Epidermal melanocyte (primary cell): Measurements from ENCODE around the gene WDR46.

ENCODE experiments used
- DNase-seq: peaks from one replicate; pipeline ENCODE4 v3.0.0; 2011; ENCODE audit warnings: low spot score; ENCODE audit not compliant: insufficient read length

The WDR46 gene, protein sequence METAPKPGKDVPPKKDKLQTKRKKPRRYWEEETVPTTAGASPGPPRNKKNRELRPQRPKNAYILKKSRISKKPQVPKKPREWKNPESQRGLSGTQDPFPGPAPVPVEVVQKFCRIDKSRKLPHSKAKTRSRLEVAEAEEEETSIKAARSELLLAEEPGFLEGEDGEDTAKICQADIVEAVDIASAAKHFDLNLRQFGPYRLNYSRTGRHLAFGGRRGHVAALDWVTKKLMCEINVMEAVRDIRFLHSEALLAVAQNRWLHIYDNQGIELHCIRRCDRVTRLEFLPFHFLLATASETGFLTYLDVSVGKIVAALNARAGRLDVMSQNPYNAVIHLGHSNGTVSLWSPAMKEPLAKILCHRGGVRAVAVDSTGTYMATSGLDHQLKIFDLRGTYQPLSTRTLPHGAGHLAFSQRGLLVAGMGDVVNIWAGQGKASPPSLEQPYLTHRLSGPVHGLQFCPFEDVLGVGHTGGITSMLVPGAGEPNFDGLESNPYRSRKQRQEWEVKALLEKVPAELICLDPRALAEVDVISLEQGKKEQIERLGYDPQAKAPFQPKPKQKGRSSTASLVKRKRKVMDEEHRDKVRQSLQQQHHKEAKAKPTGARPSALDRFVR

GRCh38 chr6:33288921-33289783 is at the start of gene WDR46, which contains the start of gene PFDN6:
Gene WDR46 (minus strand): TSS chr6:33289239. CDS start chr6:33289170, 69 bp downstream.
Gene PFDN6 (plus strand): TSS chr6:33289601. CDS start chr6:33289857, 256 bp downstream.
- DNase-seq, result peak; percentile 98

DNA sequence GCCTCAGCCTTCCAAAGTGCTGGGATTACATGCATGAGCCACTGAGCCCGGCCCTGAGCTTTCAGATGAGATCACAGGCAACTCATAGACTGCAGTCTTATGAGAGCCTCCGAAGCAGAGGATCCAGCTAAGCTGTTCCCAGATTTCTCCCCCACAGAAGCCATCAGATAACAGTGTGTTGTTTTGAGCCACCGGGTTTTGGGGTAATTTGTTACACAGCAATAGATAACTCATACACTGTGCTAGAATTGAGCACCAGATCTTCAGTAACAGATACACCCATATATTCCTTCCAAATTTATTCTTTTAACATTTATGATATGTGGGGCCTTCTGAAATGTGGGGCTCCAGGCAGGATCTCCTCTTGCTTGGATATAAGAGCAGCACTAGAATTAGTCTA is 47.5 kb upstream of the WDR46 start:
- no peak for DNase-seq

- DNase-seq, result no peak
Observed at GRCh38 chr6:33335916-33336315, 46.9 kb upstream of the WDR46 start.

GRCh38 chr6:33333666-33334065 is 44.6 kb upstream of the WDR46 start:
- DNase-seq, result no peak

DNA sequence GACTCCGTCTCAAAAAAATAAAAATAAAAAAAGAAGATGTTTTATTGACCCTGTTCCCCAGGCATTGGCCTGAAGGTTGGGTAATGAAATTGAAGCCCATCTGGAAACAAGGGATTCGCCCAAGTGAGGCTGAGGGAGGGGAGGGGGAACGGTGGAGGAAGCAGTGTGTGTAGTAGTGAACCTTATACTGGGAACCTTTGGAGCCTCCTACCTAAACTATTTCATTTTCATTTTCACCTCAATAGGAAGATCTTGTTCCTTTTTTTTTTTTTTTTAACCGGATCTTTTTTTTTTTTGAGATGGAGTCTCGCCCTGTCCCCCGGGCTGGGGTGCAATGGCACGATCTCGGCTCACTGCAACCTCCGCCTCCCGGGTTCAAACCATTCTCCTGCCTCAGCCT is 41.7 kb upstream of the WDR46 start:
- no peak for DNase-seq

GRCh38 chr6:33329058-33329457 is 40.0 kb upstream of the WDR46 start:
- DNase-seq, result no peak

- DNase-seq, result no peak
Observed at GRCh38 chr6:33324125-33324524, 35.1 kb upstream of the WDR46 start.

DNA sequence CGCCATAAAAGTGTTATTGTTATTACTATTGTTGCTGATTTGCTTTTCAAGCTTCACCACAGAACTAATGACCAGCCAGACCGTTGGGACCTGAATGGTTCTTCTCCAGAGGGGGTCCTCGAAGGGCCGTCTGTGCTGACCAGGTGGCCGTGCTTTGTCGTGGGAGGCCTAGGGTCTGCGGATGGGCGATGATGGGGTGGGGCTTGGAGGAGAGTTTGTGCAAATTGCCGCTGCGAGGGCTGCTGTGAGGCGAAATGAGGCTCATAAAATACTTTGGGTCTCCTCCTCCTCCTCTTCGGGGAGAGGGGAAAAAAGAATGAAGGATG is 34.5 kb upstream of the WDR46 start:
- DNase-seq, result no peak

GRCh38 chr6:33321227-33321626 is 32.2 kb upstream of the WDR46 start:
- no peak for DNase-seq

- DNase-seq, result no peak
Observed at GRCh38 chr6:33320315-33321181, 31.5 kb upstream of the WDR46 start.

GRCh38 chr6:33319939-33320314 is 30.9 kb upstream of the WDR46 start:
- no peak for DNase-seq

DNA sequence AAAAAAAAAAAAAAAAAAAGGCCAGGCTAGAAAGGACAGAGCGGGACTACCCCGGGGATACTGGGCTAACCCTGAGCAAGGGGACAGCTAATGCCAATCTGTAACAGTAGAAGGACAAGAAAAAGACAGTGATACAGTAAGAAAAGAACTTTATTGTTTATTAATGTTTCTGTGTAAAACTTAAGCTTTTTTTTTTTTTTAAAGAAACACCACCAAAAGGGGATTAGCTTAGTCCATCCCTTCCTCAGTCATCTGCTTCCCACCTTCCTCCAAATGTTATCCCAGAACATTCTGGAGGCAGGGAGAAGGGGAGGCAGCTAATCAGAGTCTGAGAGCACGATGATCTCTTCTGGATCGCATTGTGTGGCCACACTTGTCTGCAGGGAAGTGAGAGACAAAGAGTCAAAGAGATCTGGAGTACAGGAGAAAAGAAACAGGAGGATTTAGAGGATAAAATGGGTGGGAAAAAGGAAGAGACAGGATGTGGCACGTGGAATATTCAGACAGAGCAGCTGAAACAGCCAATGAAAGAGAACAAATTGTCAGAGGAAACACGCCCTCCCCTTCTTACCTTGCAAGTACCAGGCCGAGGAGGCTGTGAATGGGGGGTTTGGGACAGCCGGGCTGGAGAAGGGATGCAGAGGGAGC is 29.5 kb upstream of the WDR46 start:
- DNase-seq, result no peak

DNA sequence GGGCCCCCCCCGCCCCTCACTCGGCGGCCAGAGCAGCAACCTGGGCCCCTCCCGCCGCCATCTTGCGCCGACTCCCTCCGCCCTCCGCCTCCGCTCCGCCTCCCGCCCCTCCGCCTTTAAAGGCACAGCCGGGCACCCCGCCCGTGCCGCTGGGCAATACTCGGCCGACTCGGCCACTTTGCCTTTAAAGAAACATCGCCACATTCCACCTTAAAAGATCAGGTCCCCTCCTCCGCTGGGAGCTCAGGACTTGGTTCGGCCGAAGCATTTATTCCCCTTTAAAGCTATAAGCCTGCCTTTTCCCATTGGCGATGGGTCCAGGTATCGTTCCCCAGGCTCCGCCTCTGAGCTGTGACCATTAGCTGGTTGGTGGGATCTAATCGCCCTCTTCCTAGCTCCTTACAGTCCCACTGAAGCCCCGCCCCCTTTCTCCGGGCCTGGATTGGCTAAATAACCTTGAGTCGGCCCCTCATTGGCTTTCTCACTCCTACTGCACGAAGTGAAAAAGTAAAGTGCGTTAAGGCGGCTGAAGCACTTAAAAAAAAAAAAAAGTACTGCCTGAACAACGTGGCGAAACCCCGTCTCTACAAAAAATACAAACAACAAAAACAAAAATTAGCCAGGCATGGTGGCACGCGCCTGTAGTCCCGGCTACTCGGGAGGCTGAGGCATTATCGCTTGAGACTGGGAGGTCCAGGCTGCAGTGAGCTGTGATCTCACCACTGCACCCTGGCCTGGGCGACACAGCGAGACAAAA is 28.8 kb upstream of the WDR46 start, which contains the start of gene ZBTB22:
Gene ZBTB22 (minus strand): TSS at position 76 of the 757 bp plus-strand sequence. CDS start 828 bp downstream, outside the sequence.
- DNase-seq, result peak; percentile 88

- no peak for DNase-seq
Observed at GRCh38 chr6:33317419-33317668, 28.3 kb upstream of the WDR46 start.

- DNase-seq, result no peak
Observed at GRCh38 chr6:33316603-33317418, 27.8 kb upstream of the WDR46 start.

GRCh38 chr6:33315793-33316602 is 27.0 kb upstream of the WDR46 start:
- no peak for DNase-seq

- no peak for DNase-seq
Observed at GRCh38 chr6:33314943-33315792, 26.1 kb upstream of the WDR46 start.
